GM19043 (cell line): ENCODE measurements around the gene LDAH.

ENCODE experiments used
- ATAC-seq: cut with Tn5 transposase; IDR thresholded peaks from one replicate; pipeline ENCODE4 v1.9.1; 2021; ENCODE audit warnings: low read depth; ENCODE audit not compliant: unreplicated experiment

LDAH gene

DNA sequence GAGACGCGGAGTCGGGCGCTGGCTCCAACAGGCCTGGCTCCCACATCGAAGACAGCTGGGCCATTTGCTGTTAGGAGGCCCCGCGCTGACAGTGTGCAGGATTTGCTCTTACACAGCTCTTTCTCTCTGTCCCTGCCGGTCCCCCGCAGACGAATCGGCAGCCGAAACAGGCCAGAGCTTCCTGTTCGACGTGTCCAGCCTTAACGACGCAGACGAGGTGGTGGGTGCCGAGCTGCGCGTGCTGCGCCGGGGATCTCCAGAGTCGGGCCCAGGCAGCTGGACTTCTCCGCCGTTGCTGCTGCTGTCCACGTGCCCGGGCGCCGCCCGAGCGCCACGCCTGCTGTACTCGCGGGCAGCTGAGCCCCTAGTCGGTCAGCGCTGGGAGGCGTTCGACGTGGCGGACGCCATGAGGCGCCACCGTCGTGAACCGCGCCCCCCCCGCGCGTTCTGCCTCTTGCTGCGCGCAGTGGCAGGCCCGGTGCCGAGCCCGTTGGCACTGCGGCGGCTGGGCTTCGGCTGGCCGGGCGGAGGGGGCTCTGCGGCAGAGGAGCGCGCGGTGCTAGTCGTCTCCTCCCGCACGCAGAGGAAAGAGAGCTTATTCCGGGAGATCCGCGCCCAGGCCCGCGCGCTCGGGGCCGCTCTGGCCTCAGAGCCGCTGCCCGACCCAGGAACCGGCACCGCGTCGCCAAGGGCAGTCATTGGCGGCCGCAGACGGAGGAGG lies 152.4 kb downstream of the LDAH start:
- ATAC-seq, result no peak

GRCh38 chr2:20669562-20670314 lies 153.2 kb downstream of the LDAH start:
- ATAC-seq, result no peak

- ATAC-seq, result no peak
These were observed 153.9 kb downstream of the LDAH start for GRCh38 chr2:20668871-20669475.

DNA sequence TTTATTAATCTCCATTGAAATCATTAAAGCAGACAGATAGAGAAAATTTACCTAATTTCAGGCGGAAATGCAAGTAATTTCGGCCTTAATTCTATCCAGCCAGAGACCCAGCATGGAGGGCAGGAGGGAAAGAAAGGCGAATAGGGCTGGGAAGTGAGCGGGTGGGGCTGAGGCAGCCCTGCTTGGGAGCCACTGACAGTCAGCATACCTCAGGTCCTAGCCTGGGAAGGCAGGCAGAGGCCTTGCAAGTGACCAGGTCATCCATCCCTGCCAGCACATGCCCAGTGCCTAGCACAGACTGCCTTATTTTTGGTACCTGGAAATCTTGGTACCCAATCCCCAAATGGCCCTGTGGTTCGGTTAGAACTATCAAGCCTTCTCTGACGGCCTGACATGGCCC lies 154.4 kb downstream of the LDAH start:
- no peak for ATAC-seq

GRCh38 chr2:20667531-20668401 lies 155.1 kb downstream of the LDAH start:
- peak; percentile 7 for ATAC-seq

DNA sequence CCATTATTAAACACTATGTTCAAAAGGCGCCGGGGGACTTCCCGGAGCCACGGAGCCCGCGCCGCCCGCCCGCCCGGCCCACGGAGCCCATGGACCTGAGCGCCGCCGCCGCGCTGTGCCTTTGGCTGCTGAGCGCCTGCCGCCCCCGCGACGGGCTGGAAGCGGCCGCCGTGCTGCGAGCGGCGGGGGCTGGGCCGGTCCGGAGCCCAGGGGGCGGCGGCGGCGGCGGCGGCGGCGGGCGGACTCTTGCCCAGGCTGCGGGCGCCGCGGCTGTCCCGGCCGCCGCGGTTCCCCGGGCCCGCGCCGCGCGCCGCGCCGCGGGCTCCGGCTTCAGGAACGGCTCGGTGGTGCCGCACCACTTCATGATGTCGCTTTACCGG lies 155.8 kb downstream of the LDAH start:
- peak; percentile 24 for ATAC-seq

- ATAC-seq, result peak; percentile 17
These were observed 156.4 kb downstream of the LDAH start, which contains the start of gene GDF7 for GRCh38 chr2:20666304-20667150. Gene GDF7 (plus strand): TSS chr2:20667144. CDS start chr2:20667240, 96 bp downstream.

GRCh38 chr2:20666005-20666303 lies 156.9 kb downstream of the LDAH start:
- ATAC-seq, result no peak

- ATAC-seq, result no peak
These were observed 157.5 kb downstream of the LDAH start for GRCh38 chr2:20665243-20666004.

GRCh38 chr2:20664431-20665242 lies 158.3 kb downstream of the LDAH start:
- ATAC-seq, result no peak

- ATAC-seq, result no peak
These were observed 158.9 kb downstream of the LDAH start for GRCh38 chr2:20664071-20664390.

- no peak for ATAC-seq
These were observed 159.5 kb downstream of the LDAH start for GRCh38 chr2:20663196-20664070.

- ATAC-seq, result no peak
These were observed 160.5 kb downstream of the LDAH start for GRCh38 chr2:20662308-20662937.

DNA sequence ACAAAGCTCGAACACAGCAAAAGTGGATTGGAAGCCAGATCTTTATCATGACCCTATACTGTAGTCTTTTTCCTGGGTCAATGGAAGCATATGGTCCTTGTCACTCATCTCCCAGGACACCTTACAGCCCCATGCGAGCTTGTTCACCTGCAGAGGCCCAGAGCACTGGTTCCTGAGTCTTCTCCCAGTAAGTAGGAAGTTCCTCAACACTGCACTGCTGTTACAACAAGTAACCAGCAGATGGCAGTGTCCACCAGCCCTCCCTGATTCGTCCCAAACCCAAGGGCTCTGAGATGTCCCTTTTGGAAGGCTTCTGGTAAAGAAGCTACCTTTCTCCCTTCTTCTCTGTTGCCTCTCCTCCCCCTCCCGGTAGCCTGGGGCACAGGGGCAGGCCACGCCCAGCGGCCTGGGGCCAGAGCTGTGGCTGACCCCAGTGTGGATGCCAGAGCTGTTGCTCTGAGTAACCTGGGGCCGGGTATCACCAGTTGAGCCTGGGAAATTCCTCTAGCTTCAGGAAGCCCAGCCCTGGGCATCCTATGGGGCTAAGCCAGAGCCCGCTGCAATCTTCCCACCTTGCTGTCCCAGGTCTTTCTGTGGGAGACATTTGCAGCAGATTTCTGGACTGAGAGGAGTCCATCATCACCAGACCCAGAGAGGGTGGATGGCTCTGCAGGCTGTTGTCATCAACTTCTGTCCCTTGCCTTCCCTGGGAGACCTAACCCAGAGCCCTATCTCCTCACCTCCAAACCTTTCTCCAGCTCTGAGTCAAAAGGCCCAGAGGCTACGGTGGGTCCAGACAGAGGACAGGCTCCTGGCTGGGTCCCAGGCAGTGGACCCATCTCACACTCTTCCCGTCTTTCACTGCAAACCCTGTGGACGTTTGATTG lies 161.2 kb downstream of the LDAH start:
- peak; percentile 41 for ATAC-seq

DNA sequence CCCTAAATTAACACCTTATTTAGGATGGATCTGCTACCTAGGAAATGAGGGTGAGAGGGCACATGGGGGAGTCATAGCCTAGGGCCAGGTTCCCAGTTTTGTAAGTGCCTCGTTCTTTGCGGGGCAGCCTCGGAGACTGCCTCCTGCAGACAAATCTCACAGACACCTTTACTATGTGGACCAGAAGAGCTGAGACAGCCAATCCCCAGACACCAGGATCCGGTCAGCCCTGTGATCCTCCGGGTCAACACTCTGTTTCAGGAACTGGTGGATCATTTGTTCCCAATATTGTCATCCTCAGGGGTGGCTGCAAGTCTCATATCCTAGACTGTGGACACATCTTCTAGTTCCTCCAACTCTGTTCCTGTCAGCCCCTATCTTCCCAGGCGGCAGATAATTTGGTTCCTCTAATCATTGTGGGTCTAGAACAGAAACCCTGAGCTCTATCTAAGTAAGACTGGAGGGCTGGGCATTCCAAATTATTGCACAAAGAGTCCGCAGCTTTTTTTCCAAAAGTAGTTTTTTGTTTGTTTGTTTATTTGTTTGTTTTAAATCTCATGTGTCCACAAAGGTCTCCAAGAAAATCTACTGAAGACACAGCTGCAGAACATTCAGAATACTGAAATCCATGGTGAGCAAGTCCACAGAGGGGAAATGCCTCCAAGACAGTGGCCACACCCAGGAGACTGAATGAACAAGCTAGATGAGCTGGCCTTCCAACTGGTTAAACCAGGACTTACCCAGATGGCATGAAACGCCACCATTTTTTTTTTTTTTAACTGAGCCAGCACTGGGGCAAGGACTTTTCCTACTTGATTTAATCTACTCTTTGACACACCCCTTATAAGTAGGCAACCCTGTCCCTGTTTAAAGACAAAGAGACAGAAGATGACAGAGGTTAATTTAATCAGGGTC lies 162.1 kb downstream of the LDAH start:
- ATAC-seq, result no peak
